SU-DHL-6 (cell line): ENCODE results near the gene NOTUM.

Experiments used
- EZH2phosphoT487 ChIP-seq: fragments of 200-600 bp; sonication (generic), shearing (Covaris generic); conservative IDR thresholded peaks from 2 replicates; pipeline ENCODE4 v1.6.1; 2018; ENCODE audit warnings: mild to moderate bottlenecking, antibody characterized with exemption, low read length, moderate library complexity, mixed read lengths
- TF ChIP-seq, protein P1 (sequence below): fragments of 200-600 bp; sonication (generic); IDR thresholded peaks from one replicate; pipeline ENCODE4 v1.5.1; 2017; ENCODE audit warnings: antibody characterized with exemption, mild to moderate bottlenecking, low read length, moderate library complexity; ENCODE audit not compliant: insufficient read depth, poor library complexity, severe bottlenecking

- TF ChIP-seq, protein P1, sequence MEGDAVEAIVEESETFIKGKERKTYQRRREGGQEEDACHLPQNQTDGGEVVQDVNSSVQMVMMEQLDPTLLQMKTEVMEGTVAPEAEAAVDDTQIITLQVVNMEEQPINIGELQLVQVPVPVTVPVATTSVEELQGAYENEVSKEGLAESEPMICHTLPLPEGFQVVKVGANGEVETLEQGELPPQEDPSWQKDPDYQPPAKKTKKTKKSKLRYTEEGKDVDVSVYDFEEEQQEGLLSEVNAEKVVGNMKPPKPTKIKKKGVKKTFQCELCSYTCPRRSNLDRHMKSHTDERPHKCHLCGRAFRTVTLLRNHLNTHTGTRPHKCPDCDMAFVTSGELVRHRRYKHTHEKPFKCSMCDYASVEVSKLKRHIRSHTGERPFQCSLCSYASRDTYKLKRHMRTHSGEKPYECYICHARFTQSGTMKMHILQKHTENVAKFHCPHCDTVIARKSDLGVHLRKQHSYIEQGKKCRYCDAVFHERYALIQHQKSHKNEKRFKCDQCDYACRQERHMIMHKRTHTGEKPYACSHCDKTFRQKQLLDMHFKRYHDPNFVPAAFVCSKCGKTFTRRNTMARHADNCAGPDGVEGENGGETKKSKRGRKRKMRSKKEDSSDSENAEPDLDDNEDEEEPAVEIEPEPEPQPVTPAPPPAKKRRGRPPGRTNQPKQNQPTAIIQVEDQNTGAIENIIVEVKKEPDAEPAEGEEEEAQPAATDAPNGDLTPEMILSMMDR: no peak
- TF ChIP-seq EZH2phosphoT487: no peak
Observed at GRCh38 chr17:82007228-82007494, 46.2 kb upstream of the NOTUM start.
